Activated naive CD8-positive, alpha-beta T cell (primary cell): Measurements from ENCODE around the gene PGGHG.
"Not testable (repeated sequence)": the region's sequence is repeated elsewhere in the genome, so short reads cannot be mapped to it uniquely, and the experiment has no call there.

Source experiments
- H3K27ac Mint-ChIP-seq: one replicate; pipeline ENCODE4 v1.8.0; 2021; ENCODE audit warnings: mixed read lengths
- H3K27me3 Mint-ChIP-seq: one replicate; pipeline ENCODE4 v1.8.0; 2021; ENCODE audit warnings: mixed read lengths
- H3K36me3 Mint-ChIP-seq: one replicate; pipeline ENCODE4 v1.8.0; 2021; ENCODE audit warnings: mixed read lengths
- H3K4me1 Mint-ChIP-seq: one replicate; pipeline ENCODE4 v1.8.0; 2021; ENCODE audit warnings: low read depth, mixed read lengths
- H3K4me3 Mint-ChIP-seq: one replicate; pipeline ENCODE4 v1.8.0; 2021; ENCODE audit warnings: mild to moderate bottlenecking, mixed read lengths
- H3K9me3 Mint-ChIP-seq: one replicate; pipeline ENCODE4 v1.8.0; 2021; ENCODE audit warnings: low read depth, mixed read lengths

Gene PGGHG

GRCh38 chr11:257766-258493 is 31.0 kb upstream of the PGGHG start:
- Mint-ChIP-seq H3K4me1 (no peaks in the 10 kb centered on the region), H3K9me3 (no peaks in the 10 kb centered on the region), H3K27ac (peak overlapping the region; percentile 28), H3K4me3 (no peak overlapping the region), H3K36me3 (no peaks in the 10 kb centered on the region), H3K27me3 (no peaks in the 10 kb centered on the region)

GRCh38 chr11:259413-259812 is 29.5 kb upstream of the PGGHG start:
- no peak overlapping the region for H3K27ac Mint-ChIP-seq
- H3K4me1 Mint-ChIP-seq: no peaks in the 10 kb centered on the region
- no peak overlapping the region for H3K4me3 Mint-ChIP-seq
- H3K36me3 Mint-ChIP-seq: no peaks in the 10 kb centered on the region
- H3K27me3 Mint-ChIP-seq: no peaks in the 10 kb centered on the region
- no peaks in the 10 kb centered on the region for H3K9me3 Mint-ChIP-seq

GRCh38 chr11:261624-262023 is 27.3 kb upstream of the PGGHG start:
- peaks cover 5% of the 10 kb centered on the region for H3K4me1 Mint-ChIP-seq
- H3K4me3 Mint-ChIP-seq: no peak overlapping the region
- H3K27ac Mint-ChIP-seq: no peak overlapping the region
- no peaks in the 10 kb centered on the region for H3K36me3 Mint-ChIP-seq
- no peaks in the 10 kb centered on the region for H3K27me3 Mint-ChIP-seq
- no peaks in the 10 kb centered on the region for H3K9me3 Mint-ChIP-seq

- Mint-ChIP-seq H3K4me3 (peak overlapping the region; percentile 86), H3K36me3 (no peaks in the 10 kb centered on the region), H3K27me3 (no peaks in the 10 kb centered on the region), H3K9me3 (no peaks in the 10 kb centered on the region), H3K4me1 (peaks cover 39% of the 10 kb centered on the region), H3K27ac (peak overlapping the region; percentile 97)
Measured at GRCh38 chr11:266676-267439, 22.1 kb upstream of the PGGHG start.

- Mint-ChIP-seq H3K4me1 (peaks cover 40% of the 10 kb centered on the region), H3K36me3 (no peaks in the 10 kb centered on the region), H3K27ac (peak overlapping the region; percentile 94), H3K9me3 (no peaks in the 10 kb centered on the region), H3K4me3 (peak overlapping the region; percentile 92), H3K27me3 (no peaks in the 10 kb centered on the region)
Measured at GRCh38 chr11:267491-267994, 21.4 kb upstream of the PGGHG start.

- Mint-ChIP-seq H3K4me3 (peak overlapping the region; percentile 92), H3K4me1 (peaks cover 40% of the 10 kb centered on the region), H3K27ac (peak overlapping the region; percentile 94)
- not testable (repeated sequence) for H3K36me3 Mint-ChIP-seq, H3K27me3 Mint-ChIP-seq, H3K9me3 Mint-ChIP-seq
Measured at GRCh38 chr11:268716-269145, 20.2 kb upstream of the PGGHG start.

- H3K4me1 Mint-ChIP-seq: peaks cover 40% of the 10 kb centered on the region
- no peaks in the 10 kb centered on the region for H3K36me3 Mint-ChIP-seq
- no peaks in the 10 kb centered on the region for H3K27me3 Mint-ChIP-seq
- H3K4me3 Mint-ChIP-seq: peak overlapping the region; percentile 92
- no peaks in the 10 kb centered on the region for H3K9me3 Mint-ChIP-seq
- H3K27ac Mint-ChIP-seq: peak overlapping the region; percentile 94
Measured at GRCh38 chr11:269146-269890, 19.6 kb upstream of the PGGHG start.

- no peaks in the 10 kb centered on the region for H3K36me3 Mint-ChIP-seq
- no peak overlapping the region for H3K4me3 Mint-ChIP-seq
- H3K4me1 Mint-ChIP-seq: peaks cover 45% of the 10 kb centered on the region
- H3K27ac Mint-ChIP-seq: peak overlapping the region; percentile 94
- no peaks in the 10 kb centered on the region for H3K27me3 Mint-ChIP-seq
- no peaks in the 10 kb centered on the region for H3K9me3 Mint-ChIP-seq
Measured at GRCh38 chr11:270451-271318, 18.2 kb upstream of the PGGHG start.

GRCh38 chr11:271319-271715 is 17.6 kb upstream of the PGGHG start:
- H3K9me3 Mint-ChIP-seq: peaks cover 5% of the 10 kb centered on the region
- H3K36me3 Mint-ChIP-seq: peaks cover 5% of the 10 kb centered on the region
- no peak overlapping the region for H3K4me3 Mint-ChIP-seq
- no peaks in the 10 kb centered on the region for H3K27me3 Mint-ChIP-seq
- no peak overlapping the region for H3K27ac Mint-ChIP-seq
- H3K4me1 Mint-ChIP-seq: peaks cover 45% of the 10 kb centered on the region

- H3K36me3 Mint-ChIP-seq: peaks cover 10% of the 10 kb centered on the region
- peaks cover 44% of the 10 kb centered on the region for H3K4me1 Mint-ChIP-seq
- H3K27ac Mint-ChIP-seq: peak overlapping the region; percentile 46
- H3K27me3 Mint-ChIP-seq: no peaks in the 10 kb centered on the region
- no peak overlapping the region for H3K4me3 Mint-ChIP-seq
- peaks cover 9% of the 10 kb centered on the region for H3K9me3 Mint-ChIP-seq
Measured at GRCh38 chr11:272195-272930, 16.6 kb upstream of the PGGHG start.

- Mint-ChIP-seq H3K4me1 (peaks cover 44% of the 10 kb centered on the region), H3K4me3 (no peak overlapping the region), H3K36me3 (peaks cover 12% of the 10 kb centered on the region), H3K27me3 (no peaks in the 10 kb centered on the region), H3K27ac (peak overlapping the region; percentile 46), H3K9me3 (peaks cover 9% of the 10 kb centered on the region)
Measured at GRCh38 chr11:272931-273198, 16.1 kb upstream of the PGGHG start.

- Mint-ChIP-seq H3K27ac (peak overlapping the region; percentile 97), H3K27me3 (no peaks in the 10 kb centered on the region), H3K4me1 (peaks cover 34% of the 10 kb centered on the region), H3K4me3 (no peak overlapping the region), H3K9me3 (peaks cover 9% of the 10 kb centered on the region), H3K36me3 (peaks cover 12% of the 10 kb centered on the region)
Measured at GRCh38 chr11:276219-276618, 12.7 kb upstream of the PGGHG start.

- Mint-ChIP-seq H3K4me3 (peak within 1 kb of the TSS; percentile 89), H3K27ac (peak within 1 kb of the TSS; percentile 97), H3K4me1 (peaks cover 51% of the 10 kb centered on the region), H3K9me3 (peaks cover 9% of the 10 kb centered on the region), H3K36me3 (peaks cover 12% of the 10 kb centered on the region), H3K27me3 (no peaks in the 10 kb centered on the region)
Measured at GRCh38 chr11:278001-278951, 10.7 kb upstream of the PGGHG start, which contains the start of gene NLRP6. Gene NLRP6 (plus strand): TSS chr11:278407. CDS start chr11:278570, 163 bp downstream.
